ENCODE measurements around the gene LCE3B.
"Not testable (repeated sequence)": the region's sequence is repeated elsewhere in the genome, so short reads cannot be mapped to it uniquely, and the experiment has no call there.

LCE3B gene, protein sequence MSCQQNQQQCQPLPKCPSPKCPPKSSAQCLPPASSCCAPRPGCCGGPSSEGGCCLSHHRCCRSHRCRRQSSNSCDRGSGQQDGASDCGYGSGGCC

DNA sequence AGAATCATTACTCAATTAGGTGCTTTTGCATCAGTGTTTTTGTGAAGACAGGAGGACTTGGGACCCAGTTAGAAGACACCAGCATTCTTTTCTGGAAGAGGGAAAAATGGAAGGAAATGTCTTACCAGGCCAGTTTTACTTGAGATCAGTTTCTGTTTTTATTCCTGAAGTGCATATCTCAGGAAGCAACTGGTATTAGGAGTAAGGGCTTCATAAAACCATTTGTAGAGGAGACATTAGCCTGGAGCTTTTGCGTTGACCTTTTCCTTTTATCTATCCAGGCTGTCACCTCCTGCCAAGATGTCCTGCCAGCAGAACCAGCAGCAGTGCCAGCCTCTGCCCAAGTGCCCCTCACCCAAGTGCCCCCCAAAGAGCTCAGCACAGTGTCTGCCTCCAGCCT lies at the start of gene LCE3B:
Gene LCE3B, plus strand, starts transcription at position 301 of the 400 bp plus-strand sequence. Its CDS starts 0 bp downstream, at position 301.
- DNase-seq (ENCODE audit: low spot score) = no peak

- DNase-seq (ENCODE audit: low spot score) = no peak
Observed at GRCh38 chr1:152565115-152565514, 48.5 kb upstream of the LCE3B start.

GRCh38 chr1:152565535-152566215 lies 47.9 kb upstream of the LCE3B start:
- no peak for DNase-seq (ENCODE audit: low spot score)

- DNase-seq (ENCODE audit: low spot score) = no peak
Observed at GRCh38 chr1:152566681-152567080, 46.9 kb upstream of the LCE3B start, which contains the start of gene LCE3E. TSS of gene LCE3E (minus strand) at chr1:152566780. CDS start at chr1:152566208, 572 bp downstream.

- DNase-seq (ENCODE audit: low spot score) = no peak
Observed at GRCh38 chr1:152577168-152577567, 36.4 kb upstream of the LCE3B start.

DNA sequence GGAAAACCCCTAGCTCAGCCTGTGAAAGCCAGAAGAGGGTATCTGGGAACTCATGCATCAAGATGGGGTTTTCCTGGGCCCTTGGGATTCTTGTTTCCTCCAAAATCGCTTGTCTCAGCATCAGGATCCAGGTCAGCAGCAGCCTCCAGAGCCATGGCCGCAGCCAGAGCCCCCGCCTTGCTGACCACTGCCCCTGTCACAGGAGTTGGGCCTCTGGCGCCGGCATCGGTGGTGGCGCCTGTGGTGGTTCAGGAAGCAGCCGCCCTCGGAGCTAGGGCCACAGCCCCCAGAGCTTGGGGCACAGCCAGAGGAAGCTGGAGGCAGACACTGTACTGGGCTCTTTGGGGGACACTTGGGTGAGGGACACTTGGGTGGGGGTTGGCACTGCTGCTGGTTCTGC lies 34.1 kb upstream of the LCE3B start:
- not testable (repeated sequence) for DNase-seq (ENCODE audit: low spot score)

- DNase-seq (ENCODE audit: low spot score) = no peak
Observed at GRCh38 chr1:152580433-152580832, 33.2 kb upstream of the LCE3B start, which contains the start of gene LCE3D. TSS of gene LCE3D (minus strand) at chr1:152580516. CDS start at chr1:152579936, 580 bp downstream.

- no peak for DNase-seq (ENCODE audit: low spot score)
Observed at GRCh38 chr1:152582647-152583046, 31.0 kb upstream of the LCE3B start.

GRCh38 chr1:152585586-152585985 lies 28.0 kb upstream of the LCE3B start:
- DNase-seq (ENCODE audit: low spot score) = no peak

DNA sequence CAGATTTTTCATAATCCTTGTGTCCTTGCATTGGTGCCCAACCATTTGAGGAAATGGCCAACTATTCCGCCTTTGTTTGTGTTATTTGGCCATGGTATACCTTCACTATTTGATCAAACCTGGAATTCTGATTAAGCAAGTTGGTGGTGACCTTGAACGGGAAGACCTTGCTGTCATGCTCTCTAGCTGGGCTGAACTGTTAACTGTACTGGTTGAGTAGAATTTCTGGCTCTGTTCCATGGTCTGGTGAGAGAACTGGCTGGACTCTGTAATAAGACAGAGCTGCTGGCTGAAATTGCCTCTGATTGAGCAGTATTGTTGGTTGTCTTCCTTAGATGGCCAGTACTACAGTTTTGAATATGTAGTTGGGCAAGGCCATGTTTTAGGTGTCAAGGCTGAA lies 16.6 kb upstream of the LCE3B start:
- DNase-seq (ENCODE audit: low spot score) = no peak

DNA sequence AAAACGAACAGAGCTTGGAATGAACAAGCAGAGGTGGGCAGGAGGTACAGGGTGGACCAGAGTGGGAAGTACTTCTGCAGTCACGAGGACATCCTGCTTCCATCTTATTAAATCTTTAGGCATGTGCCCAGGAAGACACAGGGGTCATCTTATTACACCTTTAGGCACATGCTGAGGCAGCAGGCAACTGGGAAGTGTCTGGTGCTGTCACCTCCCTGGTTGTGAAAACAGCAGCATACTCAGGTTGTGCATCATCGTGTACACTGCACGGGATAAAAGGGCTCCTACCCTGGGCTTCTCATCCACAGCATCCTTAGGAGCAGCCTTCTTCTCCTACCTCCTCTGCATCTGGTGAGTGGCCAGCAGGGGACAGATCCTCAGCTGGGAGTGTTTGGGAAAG lies 13.7 kb upstream of the LCE3B start, which contains the start of gene LCE3C:
Gene LCE3C, plus strand, starts transcription at position 301 of the 400 bp plus-strand sequence. CDS start 498 bp downstream, outside the sequence.
- no peak for DNase-seq (ENCODE audit: low spot score)

DNA sequence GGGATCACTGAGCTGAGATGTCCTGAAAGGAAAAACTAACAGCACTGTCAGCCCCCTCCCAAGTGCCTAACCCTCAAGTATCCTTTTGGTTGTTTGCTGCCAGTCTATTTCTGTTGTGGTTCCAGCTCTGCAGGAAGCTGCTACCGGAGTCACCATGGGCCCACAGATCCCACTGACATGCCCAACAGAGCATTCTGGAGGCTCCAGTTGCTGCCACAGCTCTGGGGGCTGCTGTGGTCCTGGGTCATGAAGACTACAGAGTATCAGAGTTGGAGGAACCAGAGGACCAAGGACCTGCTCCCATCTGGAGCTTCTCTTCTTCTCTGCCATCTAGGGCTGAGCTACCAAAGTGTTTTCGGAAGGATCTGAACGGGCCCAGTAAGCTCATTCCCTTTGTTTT lies 8.4 kb downstream of the LCE3B start:
- no peak for DNase-seq (ENCODE audit: low spot score)

GRCh38 chr1:152622803-152623202 lies 9.2 kb downstream of the LCE3B start, which contains the start of gene LCE3A:
TSS of gene LCE3A (minus strand) at chr1:152623103. CDS start at chr1:152623103, 0 bp downstream.
- DNase-seq (ENCODE audit: low spot score) = no peak

- peak; percentile 20 for DNase-seq (ENCODE audit: low spot score)
Observed at GRCh38 chr1:152623203-152623844, 9.7 kb downstream of the LCE3B start.

GRCh38 chr1:152626744-152627143 lies 13.1 kb downstream of the LCE3B start:
- DNase-seq (ENCODE audit: low spot score) = no peak

DNA sequence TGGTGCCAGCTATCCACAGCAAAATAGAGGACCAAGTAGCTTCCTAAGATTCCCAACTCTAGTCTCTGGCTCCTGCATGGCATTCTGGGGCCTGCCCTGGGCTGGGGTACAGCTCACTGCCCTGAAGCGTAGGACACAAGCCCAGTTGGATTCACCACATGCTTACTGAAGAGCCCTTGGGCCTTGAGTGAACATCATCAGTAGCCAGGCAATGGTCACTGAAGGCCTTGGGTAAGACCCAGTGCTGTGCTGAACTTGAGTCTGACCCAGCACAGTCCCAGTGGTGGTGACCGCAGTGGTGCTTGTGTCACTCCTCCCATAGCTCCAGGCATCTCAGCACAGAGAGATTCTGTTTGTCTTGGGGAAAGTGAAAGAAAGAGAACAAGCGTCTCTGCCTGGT lies 17.0 kb downstream of the LCE3B start:
- no peak for DNase-seq (ENCODE audit: low spot score)

DNA sequence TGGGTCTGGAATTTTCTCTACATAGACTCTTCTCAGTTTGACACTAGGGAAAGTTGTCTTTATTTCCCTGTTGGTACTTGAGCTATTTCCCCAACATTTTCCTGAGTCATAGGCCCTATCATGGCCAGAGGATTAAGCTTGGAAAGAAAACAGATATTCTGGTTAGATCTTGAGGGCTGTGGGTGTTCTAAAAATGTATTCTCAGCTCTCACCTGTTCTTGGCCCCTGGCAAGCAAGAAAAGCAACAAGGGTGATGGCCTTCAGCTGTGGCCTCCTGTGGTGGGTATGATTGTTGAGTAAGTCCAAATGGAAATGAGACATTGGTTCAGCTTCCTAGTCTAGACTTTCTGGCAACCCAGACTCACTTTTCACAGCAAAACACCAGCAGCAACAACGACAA lies 26.7 kb downstream of the LCE3B start:
- no peak for DNase-seq (ENCODE audit: low spot score)

DNA sequence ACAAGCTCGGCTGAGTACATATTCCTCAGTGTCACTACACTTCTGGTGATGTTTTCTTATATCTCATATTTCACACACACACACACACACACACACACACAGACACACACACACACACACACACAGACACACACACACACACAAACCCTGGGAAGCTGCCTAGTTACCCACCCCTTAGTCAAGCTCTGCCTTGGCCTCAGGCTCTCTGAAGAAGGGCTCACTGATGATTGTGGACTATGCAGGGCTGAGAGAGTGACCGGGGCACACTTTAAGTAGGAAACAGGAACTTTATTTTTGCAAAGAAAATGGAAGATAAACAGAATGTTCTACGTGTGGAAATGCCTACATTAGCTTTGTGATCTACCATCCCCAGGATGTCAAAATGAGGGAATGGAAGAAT lies 30.3 kb downstream of the LCE3B start:
- DNase-seq (ENCODE audit: low spot score) = no peak

DNA sequence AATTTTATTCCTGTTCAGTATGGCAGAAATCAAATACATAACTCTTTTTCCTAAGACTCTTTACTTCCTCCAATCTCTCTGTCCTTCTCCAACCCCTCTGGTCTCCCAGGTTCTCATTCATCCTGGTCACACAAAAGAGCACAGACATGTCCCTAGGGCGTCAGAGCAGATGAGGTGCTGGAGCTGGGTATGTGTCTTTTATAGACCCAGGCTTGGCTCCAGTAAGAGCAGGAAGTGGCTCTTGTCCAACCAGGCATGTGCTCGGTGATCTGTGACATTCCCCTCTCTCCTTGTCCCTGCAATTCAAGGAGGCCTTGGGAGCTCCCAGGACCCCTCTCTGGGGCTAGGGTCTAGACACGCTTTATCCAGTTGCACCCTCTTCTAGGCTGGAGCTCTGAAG lies 31.5 kb downstream of the LCE3B start:
- DNase-seq (ENCODE audit: low spot score) = no peak

DNA sequence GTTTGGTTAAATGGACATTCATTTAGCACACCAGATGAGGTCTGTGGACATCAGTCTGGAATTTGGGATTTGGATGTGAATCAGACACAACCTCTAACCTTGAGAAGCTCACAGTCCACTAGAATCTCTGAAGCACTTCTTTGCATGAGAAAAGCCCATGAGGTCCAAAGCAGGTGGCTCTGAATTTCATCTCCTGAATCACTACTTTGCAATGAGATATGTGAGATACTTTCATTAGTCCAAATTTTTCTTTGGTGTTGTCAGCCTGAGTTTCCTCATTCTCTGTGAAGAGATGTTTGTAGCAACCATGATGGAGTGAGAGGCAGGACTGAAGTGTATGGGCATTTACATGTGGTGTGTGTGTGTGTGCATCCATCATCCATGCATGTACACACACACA lies 33.0 kb downstream of the LCE3B start:
- DNase-seq (ENCODE audit: low spot score) = peak; percentile 12

DNA sequence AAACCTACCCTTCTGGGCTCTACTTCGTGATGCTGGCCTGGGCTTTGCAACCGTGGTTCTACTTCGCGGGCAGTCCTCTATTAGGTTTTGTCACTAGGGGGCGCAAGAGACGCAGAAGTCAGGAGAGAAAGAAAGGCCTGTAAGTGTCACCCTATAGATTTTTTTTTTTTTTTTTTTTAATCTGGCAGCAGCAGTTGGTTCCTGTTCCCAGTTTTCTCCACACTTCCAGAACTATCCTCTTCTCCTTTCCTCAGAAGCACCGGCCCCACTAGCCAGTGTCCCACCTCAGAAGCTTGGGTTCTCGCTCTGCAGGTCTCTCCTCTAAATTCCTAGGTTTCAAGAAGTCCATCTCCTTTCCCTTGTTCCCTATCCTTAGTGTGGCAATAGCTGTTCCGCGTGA lies 40.5 kb downstream of the LCE3B start:
- DNase-seq (ENCODE audit: low spot score) = peak; percentile 73

GRCh38 chr1:152656459-152656858 lies 42.8 kb downstream of the LCE3B start:
- no peak for DNase-seq (ENCODE audit: low spot score)

- no peak for DNase-seq (ENCODE audit: low spot score)
Observed at GRCh38 chr1:152657677-152658076, 44.1 kb downstream of the LCE3B start.
